HEK293T (cell line): ENCODE results near the gene IVD.

Experiments
- CTCF ChIA-PET: fragments of 350-600 bp; formaldehyde crosslinking; extraction: SDS; loops from one replicate; lab custom pipeline; 2021; ENCODE audit warnings: antibody characterized with exemption, inconsistent platforms; lab: Yijun Ruan, JAX
- POLR2A ChIA-PET: fragments of 350-600 bp; formaldehyde crosslinking; extraction: SDS; loops from one replicate; lab custom pipeline; 2020; ENCODE audit warnings: antibody characterized with exemption, inconsistent platforms; lab: Yijun Ruan, JAX
- DNase-seq: peaks from one replicate; pipeline ENCODE4 v3.0.0; 2012; ENCODE audit warnings: mixed read lengths; ENCODE audit errors: extremely low spot score
- ARNT ChIP-seq: fragments of 450-650 bp; IDR thresholded peaks from 2 replicates; pipeline ENCODE4 v1.6.1; 2017; ENCODE audit warnings: mild to moderate bottlenecking
- BHLHE40 ChIP-seq: fragments of 450-650 bp; IDR thresholded peaks from 2 replicates; pipeline ENCODE4 v1.6.1; 2016; ENCODE audit warnings: mild to moderate bottlenecking, moderate library complexity, borderline replicate concordance
- CTBP1 ChIP-seq: fragments of 450-650 bp; IDR thresholded peaks from 2 replicates; pipeline ENCODE4 v1.6.1; 2016; ENCODE audit warnings: borderline replicate concordance
- ELF4 ChIP-seq: fragments of 450-650 bp; IDR thresholded peaks from 2 replicates; pipeline ENCODE4 v1.6.1; 2017; ENCODE audit warnings: antibody characterized with exemption
- FOXA1 ChIP-seq: fragments of 450-650 bp; IDR thresholded peaks from 2 replicates; pipeline ENCODE4 v1.6.1; 2016; ENCODE audit warnings: mild to moderate bottlenecking
- FOXK2 ChIP-seq: fragments of 450-650 bp; IDR thresholded peaks from 2 replicates; pipeline ENCODE4 v1.6.1; 2016; ENCODE audit warnings: mild to moderate bottlenecking
- FOXM1 ChIP-seq: fragments of 450-650 bp; IDR thresholded peaks from 2 replicates; pipeline ENCODE4 v1.6.1; 2017; ENCODE audit warnings: mild to moderate bottlenecking, borderline replicate concordance
- HDGF ChIP-seq: fragments of 450-650 bp; IDR thresholded peaks from 2 replicates; pipeline ENCODE4 v1.6.1; 2017; ENCODE audit warnings: antibody characterized with exemption, borderline replicate concordance
- L3MBTL2 ChIP-seq: fragments of 450-650 bp; conservative IDR thresholded peaks from 2 replicates; pipeline ENCODE4 v1.6.1; 2016; ENCODE audit warnings: mild to moderate bottlenecking
- LEF1 ChIP-seq: fragments of 450-650 bp; IDR thresholded peaks from 2 replicates; pipeline ENCODE4 v1.6.1; 2017; ENCODE audit warnings: mild to moderate bottlenecking, borderline replicate concordance
- NFRKB ChIP-seq: fragments of 450-650 bp; IDR thresholded peaks from 2 replicates; pipeline ENCODE4 v1.6.1; 2016; ENCODE audit warnings: mild to moderate bottlenecking, moderate library complexity
- PKNOX1 ChIP-seq: fragments of 450-650 bp; IDR thresholded peaks from 2 replicates; pipeline ENCODE4 v1.6.1; 2016
- SP1 ChIP-seq: fragments of 450-650 bp; IDR thresholded peaks from 2 replicates; pipeline ENCODE4 v1.6.1; 2017
- SUZ12 ChIP-seq: fragments of 450-650 bp; IDR thresholded peaks from 2 replicates; pipeline ENCODE4 v1.6.1; 2016; ENCODE audit warnings: mild to moderate bottlenecking
- TARDBP ChIP-seq: fragments of 450-650 bp; IDR thresholded peaks from 2 replicates; pipeline ENCODE4 v1.6.1; 2016
- ZNF384 ChIP-seq: fragments of 450-650 bp; IDR thresholded peaks from 2 replicates; pipeline ENCODE4 v1.6.1; 2016

Gene IVD

DNA sequence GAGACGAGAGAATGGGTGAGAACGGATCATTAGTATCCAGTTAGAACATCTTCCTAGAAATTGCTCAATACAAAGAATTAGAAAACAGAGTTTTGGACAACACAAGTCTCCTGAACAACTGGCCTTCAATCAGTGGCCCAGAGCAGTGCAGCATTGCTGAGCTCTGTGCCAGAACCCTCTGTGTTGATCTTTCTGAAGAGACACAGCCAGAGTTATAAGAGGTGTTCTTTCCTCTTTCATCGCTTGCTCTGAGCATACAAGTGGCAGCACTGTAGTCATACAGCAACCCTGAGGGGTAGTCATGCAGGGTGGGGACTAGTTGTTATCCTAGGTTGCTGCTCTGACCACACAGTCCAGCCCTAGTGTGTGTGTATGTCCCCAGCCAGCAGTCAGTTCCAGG is 19.1 kb upstream of the IVD start:
- ChIA-PET POLR2A (interaction anchor here (1.1 to 1.6 kb wide), 2 partner anchors 11 to 19 kb away, joined by 3 to 5 read pairs; partner anchors contain the start of gene IVD), CTCF (interaction anchor here (1.1 kb wide), 1 partner anchor 9 kb away, joined by 3 read pairs; no protein-coding TSS in a partner anchor)
- TF ChIP-seq FOXA1 (no peak), L3MBTL2 (no peak), TARDBP (no peak), ZNF384 (no peak)
- DNase-seq: no peak

- TF ChIP-seq FOXM1 (no peak), FOXK2 (no peak), NFRKB (no peak), HDGF (no peak), L3MBTL2 (no peak), SP1 (no peak), CTBP1 (no peak), LEF1 (no peak), ARNT (no peak), ZNF384 (no peak), TARDBP (no peak), PKNOX1 (no peak)
- CTCF ChIA-PET: no interaction called here
- DNase-seq: no peak
- POLR2A ChIA-PET: no interaction called here
These were observed 16.4 kb upstream of the IVD start for GRCh38 chr15:40388941-40389823.

- ChIA-PET POLR2A (no interaction called here), CTCF (no interaction called here)
- no peak for DNase-seq
- TF ChIP-seq HDGF (no peak), L3MBTL2 (no peak), ELF4 (no peak), NFRKB (no peak), ARNT (no peak), TARDBP (no peak), ZNF384 (no peak), FOXK2 (no peak), FOXA1 (no peak), SP1 (no peak), PKNOX1 (no peak), SUZ12 (no peak), CTBP1 (no peak), FOXM1 (no peak), BHLHE40 (no peak), LEF1 (no peak)
These were observed 15.6 kb upstream of the IVD start for GRCh38 chr15:40389824-40390595.

GRCh38 chr15:40392986-40393948 is 12.3 kb upstream of the IVD start:
- ChIA-PET POLR2A (no interaction called here), CTCF (no interaction called here)
- no peak for TF ChIP-seq ARNT
- DNase-seq: no peak

GRCh38 chr15:40397688-40398412 is 7.7 kb upstream of the IVD start:
- ChIA-PET CTCF (interaction anchor here (0.9 kb wide), 1 partner anchor 8 kb away, joined by 3 read pairs; no protein-coding TSS in a partner anchor), POLR2A (interaction anchor here (1.0 to 1.5 kb wide), 4 partner anchors 8 to 171 kb away, joined by 3 to 6 read pairs (median 4); partner anchors contain the start of genes IVD and RPUSD2)
- TF ChIP-seq SP1: no peak
- no peak for TF ChIP-seq BHLHE40
- no peak for TF ChIP-seq PKNOX1
- TF ChIP-seq SUZ12: no peak
- no peak for TF ChIP-seq CTBP1
- TF ChIP-seq ELF4: no peak
- no peak for TF ChIP-seq TARDBP
- no peak for TF ChIP-seq ARNT
- no peak for TF ChIP-seq NFRKB
- TF ChIP-seq FOXA1: no peak
- TF ChIP-seq HDGF: no peak
- no peak for TF ChIP-seq L3MBTL2
- no peak for TF ChIP-seq ZNF384
- TF ChIP-seq FOXK2: no peak
- TF ChIP-seq LEF1: no peak
- TF ChIP-seq FOXM1: no peak
- DNase-seq: no peak
